GM13976 (cell line): Measurements from ENCODE around the gene ZNF592.

Source experiments
- DNase-seq: peaks from one replicate; pipeline ENCODE4 v3.0.0; 2012; ENCODE audit warnings: low spot score
- CTCF ChIP-seq: IDR thresholded peaks from 2 replicates; pipeline ENCODE4 v1.5.1; 2012; ENCODE audit warnings: borderline replicate concordance, mild to moderate bottlenecking; ENCODE audit not compliant: insufficient read depth; ENCODE audit errors: extremely low read depth, missing control alignments, control extremely low read depth
- in situ Hi-C: fragments of 300-500 bp; cut with MboI; formaldehyde crosslinking; loops from one replicate; pipeline ENCODE4 v1.12.0; 2022; ENCODE audit warnings: low sequenced_read_pairs, mixed read lengths, inconsistent platforms; ENCODE audit not compliant: unreplicated experiment

Gene ZNF592

DNA sequence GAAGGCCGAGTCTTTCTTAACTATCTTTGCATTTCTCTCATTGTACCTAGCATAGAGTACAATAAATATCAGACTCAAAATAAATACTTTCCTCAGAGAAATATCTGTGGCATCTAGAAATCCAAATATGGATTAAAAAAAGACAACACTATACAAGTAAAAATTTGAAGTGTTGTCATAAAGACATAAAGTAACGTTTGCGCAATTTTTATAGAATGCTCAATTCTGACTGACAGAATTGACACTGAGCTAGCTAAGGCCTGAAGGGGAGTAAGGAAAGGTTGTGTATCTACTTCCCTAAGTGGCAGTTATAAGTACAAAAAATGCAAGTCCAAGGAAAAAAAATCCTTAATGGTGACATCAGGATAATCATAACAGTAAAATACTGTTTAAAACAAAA, 33.6 kb upstream of the ZNF592 start:
- no peak for TF ChIP-seq CTCF
- no peak for DNase-seq
- in situ Hi-C loops, result no loop called here

GRCh38 chr15:84715441-84716035, 32.9 kb upstream of the ZNF592 start:
- TF ChIP-seq CTCF, result no peak
- peak; percentile 24 for DNase-seq
- in situ Hi-C loops, result no loop called here

DNA sequence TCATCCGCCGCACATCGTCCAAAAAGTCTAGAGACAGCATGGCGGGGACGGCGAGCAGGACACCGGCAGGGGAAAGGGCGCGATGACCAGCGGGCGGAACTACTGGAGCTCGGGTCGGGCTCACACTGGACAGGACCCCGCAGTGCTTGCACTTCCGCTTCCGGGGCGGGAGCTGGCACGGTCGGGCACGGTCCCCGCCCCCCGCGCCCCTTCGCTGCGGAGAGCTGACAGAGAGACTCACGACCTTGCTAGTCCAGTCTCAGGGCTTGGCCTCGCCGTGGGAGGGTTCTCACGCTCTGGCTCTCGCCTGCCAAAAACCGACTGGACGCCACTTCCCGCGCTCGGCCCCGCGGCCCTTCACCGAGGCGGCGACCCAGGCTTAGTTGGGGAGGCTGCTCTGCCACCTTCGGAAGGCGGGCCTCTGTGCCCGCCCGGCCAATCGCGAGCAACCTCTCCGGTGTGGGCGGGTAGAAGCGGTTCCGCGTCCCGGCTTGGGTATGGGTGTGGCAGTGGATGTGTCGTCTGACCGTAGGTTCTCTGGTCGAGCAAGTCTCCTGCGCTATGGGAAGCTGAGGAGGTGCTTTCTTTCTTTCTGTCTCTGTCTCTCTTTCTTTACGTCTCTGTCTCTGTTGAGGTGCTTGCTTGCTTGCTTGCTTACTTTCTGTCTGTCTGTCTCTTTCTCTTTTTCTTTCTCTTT, 32.2 kb upstream of the ZNF592 start, which contains the start of gene SEC11A:
Gene SEC11A, minus strand, starts transcription at position 104 of the 697 bp plus-strand sequence. Its CDS starts 64 bp downstream, at position 40.
- DNase-seq, result peak; percentile 93
- in situ Hi-C loops, result no loop called here
- TF ChIP-seq CTCF, result no peak

DNA sequence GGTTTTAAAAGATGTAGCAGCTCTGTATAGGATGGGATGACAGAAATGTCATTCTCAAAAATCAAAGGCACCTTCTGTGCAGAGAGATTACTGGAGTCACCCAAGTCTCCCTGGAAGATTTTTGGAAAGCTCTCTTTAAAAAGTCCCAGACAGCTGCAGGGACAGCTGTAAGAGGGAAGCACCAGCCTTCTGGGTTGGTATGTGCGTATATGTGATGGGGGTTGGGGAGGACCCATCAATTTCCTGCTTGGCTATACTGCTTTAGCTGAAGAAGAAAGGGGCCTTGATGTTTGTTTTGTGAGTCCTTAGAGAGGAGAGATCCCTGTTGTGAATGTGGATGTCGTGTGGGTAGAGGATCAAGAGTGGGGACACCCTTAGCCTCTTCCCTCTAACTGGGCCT, 27.0 kb upstream of the ZNF592 start:
- in situ Hi-C loops, result no loop called here
- no peak for DNase-seq
- TF ChIP-seq CTCF, result no peak

- TF ChIP-seq CTCF, result no peak
- in situ Hi-C loops, result no loop called here
- no peak for DNase-seq
These were observed 25.8 kb upstream of the ZNF592 start for GRCh38 chr15:84722628-84723027.

GRCh38 chr15:84725001-84725491, 23.3 kb upstream of the ZNF592 start:
- TF ChIP-seq CTCF, result no peak
- peak; percentile 49 for DNase-seq

More at GRCh38 chr15:84725001-84725491, 23.3 kb upstream of the ZNF592 start:
- in situ Hi-C loops, result no loop called here
